ENCODE data around the gene RDH5.

DNA sequence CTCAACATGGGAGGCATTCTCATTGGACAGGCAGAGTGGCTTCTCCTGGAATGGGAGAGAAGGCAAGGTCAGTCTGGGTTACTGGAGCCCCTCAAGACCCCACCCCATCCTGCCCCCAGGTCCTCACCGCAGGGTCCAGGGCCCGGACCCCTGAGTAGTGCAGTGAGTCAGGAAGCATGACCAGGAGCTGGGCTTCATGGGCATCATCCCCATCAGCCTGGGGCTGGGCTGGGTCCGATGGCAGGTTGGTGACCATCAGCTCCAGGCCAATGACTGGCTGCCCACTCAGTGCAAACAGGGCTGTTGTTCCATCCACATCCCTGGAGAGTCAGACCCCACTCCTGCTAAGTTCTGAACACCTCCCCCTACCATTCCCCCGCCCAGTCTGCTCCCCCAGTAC, 25.5 kb upstream of the RDH5 start:
- TF ChIP-seq, protein P1, sequence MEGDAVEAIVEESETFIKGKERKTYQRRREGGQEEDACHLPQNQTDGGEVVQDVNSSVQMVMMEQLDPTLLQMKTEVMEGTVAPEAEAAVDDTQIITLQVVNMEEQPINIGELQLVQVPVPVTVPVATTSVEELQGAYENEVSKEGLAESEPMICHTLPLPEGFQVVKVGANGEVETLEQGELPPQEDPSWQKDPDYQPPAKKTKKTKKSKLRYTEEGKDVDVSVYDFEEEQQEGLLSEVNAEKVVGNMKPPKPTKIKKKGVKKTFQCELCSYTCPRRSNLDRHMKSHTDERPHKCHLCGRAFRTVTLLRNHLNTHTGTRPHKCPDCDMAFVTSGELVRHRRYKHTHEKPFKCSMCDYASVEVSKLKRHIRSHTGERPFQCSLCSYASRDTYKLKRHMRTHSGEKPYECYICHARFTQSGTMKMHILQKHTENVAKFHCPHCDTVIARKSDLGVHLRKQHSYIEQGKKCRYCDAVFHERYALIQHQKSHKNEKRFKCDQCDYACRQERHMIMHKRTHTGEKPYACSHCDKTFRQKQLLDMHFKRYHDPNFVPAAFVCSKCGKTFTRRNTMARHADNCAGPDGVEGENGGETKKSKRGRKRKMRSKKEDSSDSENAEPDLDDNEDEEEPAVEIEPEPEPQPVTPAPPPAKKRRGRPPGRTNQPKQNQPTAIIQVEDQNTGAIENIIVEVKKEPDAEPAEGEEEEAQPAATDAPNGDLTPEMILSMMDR (IDR thresholded peaks at IDR 0.05) = no peak
- TF ChIP-seq POLR2AphosphoS5 (IDR thresholded peaks at IDR 0.05; ENCODE audit: insufficient read depth in 1 of 2, low read depth in 1 of 2) = no peak

Measured in vagina (tissue), 2 donors.